ENCODE data around the gene UGT1A7.
"Not testable (repeated sequence)": the region's sequence is repeated elsewhere in the genome, so short reads cannot be mapped to it uniquely, and the experiment has no call there.

UGT1A7 gene

DNA sequence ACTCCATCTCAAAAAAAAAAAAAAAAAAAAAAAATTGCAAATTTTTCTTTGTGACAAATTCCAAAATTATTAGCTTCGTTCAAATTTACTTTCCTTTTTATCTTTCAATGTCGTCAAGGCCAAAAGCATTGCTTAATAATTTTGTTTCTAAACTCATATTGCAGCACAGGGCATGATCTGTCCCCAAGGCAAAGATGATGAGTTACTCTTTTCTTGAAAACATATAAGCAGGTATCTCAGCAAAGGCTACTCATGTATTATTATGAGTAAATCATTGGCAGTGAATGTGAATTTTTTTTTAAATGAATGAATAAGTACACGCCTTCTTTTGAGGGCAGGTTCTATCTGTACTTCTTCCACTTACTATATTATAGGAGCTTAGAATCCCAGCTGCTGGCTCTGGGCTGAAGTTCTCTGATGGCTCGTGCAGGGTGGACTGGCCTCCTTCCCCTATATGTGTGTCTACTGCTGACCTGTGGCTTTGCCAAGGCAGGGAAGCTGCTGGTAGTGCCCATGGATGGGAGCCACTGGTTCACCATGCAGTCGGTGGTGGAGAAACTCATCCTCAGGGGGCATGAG is at the start of gene UGT1A7:
UGT1A7 (plus strand) TSS at position 381 of the 579 bp plus-strand sequence; CDS start at position 418, 37 bp downstream.
- no peak for DNase-seq (ENCODE audit: low read depth)

DNA sequence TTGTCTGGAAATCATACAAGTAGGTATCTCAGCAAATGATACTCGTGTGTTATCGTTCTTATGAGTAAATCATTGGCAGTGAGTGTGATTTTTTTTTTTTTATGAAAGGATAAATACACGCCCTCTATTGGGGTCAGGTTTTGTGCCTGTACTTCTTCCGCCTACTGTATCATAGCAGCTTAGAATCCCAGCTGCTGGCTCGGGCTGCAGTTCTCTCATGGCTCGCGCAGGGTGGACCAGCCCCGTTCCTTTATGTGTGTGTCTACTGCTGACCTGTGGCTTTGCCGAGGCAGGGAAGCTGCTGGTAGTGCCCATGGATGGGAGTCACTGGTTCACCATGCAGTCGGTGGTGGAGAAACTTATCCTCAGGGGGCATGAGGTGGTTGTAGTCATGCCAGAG is 45.4 kb upstream of the UGT1A7 start, which contains the start of gene UGT1A10:
UGT1A10 (plus strand) TSS at position 143 of the 400 bp plus-strand sequence; CDS start at position 218, 75 bp downstream.
- DNase-seq (ENCODE audit: low read depth): not testable (repeated sequence)

DNA sequence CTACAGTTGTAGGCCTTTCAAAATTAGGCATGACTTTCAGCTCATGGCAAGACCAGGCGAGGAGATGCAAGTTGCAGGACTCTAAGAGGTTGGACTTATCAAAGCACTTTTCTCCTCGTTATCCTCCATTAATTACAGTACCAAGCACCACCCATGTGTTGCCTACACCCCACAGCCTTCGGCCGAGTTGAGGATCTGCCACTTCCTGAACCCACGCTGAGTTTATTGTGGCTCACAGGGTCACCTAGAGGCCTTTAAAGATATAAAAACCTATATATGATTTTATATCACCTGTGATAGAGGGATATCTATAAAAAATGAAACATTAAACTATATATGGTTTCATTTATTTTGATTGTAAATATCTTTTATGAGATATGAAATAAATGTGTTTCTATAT is 42.9 kb upstream of the UGT1A7 start:
- DNase-seq (ENCODE audit: low read depth): no peak

DNA sequence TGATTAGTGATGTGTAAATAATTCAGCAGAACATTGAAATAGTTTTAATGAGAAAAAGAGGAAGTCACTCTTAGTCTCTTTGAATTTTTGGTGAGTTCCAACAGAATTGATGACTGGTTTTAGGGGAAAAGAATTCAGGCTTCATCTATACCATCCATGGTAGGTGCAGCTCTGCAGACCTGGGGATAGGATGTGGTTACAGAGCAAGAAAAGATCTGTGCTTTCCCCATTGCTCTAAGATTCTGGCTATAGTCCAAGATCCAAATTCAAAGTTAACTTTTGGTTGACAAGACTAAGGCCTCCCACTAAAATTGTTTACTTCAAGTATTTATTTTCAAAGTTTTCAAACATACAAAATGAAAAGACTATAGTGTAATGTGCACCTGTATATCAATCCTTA is 41.8 kb upstream of the UGT1A7 start:
- DNase-seq (ENCODE audit: low read depth): no peak

DNA sequence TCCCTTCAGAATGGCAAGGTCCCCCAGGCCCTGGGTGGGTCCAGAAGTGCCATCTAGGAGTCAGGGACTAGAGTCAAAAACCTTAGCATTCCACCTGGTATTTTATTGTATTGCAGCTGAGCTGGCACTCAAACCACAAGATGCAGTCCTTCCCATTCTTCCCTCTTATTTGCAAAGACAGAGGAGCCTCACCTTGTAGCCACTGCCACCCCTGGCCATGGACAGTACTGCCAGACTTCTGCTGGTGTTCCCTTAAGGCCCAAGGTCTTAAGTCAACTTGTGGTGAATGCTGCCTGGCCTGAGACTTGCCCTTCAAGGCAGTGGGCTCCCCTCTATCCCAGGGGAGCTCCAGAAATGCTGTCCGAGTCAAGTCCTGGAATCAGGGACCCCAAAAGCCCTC is 38.6 kb upstream of the UGT1A7 start:
- no peak for DNase-seq (ENCODE audit: low read depth)

DNA sequence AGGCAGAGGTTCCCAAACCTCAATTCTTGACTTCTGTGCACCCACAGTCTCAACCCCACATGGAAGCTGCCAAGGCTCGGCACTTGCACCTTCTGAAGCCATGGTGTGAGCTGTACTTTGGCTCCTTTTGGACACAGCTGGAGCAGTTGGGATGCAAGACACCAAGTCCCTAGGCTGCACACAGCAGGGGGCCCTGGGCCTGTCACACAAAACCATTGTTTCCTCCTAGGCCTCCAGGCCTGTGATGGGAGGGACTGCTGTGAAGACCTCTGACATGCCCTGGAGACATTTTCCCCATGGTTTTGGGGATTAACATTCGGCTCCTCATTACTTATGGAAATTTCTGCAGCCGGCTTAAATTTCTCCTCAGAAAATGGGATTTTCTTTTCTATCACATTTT is 35.7 kb upstream of the UGT1A7 start:
- not testable (repeated sequence) for DNase-seq (ENCODE audit: low read depth)

DNA sequence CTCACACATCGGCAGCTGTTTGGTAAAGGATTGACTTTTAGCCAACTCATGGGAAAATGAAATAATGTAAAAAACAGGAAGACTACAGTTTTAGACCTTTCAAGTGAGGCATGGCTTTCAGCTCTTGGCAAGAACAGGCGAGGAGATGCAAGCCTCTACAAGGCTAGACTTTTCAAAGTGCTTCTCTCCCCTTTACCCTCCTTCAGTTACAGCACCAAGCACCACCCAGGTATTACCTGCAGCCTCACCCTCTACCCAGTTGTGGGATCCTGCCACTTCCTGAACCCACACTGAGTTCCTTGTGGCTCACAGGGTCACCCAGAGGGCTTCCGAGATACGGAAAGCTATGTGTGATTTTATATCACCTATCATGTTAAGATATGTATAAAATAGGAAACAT is 30.7 kb upstream of the UGT1A7 start:
- no peak for DNase-seq (ENCODE audit: low read depth)

DNA sequence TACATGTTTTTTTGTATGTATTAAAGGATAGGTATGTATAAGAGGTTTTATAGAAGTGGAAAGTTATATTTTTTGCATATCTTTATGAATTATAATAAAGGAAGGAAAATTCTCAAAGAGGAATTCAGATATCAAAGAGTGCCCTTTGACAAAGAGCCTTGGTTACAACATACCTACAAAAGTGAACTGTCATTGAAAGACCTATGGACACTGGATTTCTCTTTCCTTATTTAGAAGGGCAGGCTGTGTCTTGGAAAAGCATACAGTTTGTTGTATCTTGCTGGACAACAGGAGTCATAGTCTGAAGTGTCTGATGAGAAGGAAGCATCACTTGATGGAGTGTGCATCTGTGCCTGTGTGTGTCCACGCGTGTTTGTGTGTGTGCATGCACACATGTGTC is 30.3 kb upstream of the UGT1A7 start:
- DNase-seq (ENCODE audit: low read depth): no peak

DNA sequence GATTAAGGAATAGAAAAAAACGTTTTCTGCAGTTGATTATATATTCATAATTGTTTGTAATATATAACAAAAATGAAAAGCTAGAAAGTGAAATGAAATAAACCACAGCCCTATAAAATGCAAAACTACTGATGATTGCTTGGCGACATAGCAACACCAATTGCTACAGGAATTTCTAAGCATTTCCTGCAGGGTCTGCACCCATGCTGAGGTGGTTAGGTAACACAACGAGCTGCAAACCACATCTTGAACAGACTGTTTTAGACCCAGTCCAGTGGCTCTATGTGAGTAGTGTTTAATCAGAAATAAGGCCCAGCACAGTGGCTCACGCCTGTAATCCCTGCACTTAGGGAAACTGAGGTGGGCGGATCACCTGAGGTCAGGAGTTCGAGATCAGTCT is 27.2 kb upstream of the UGT1A7 start:
- DNase-seq (ENCODE audit: low read depth): no peak

DNA sequence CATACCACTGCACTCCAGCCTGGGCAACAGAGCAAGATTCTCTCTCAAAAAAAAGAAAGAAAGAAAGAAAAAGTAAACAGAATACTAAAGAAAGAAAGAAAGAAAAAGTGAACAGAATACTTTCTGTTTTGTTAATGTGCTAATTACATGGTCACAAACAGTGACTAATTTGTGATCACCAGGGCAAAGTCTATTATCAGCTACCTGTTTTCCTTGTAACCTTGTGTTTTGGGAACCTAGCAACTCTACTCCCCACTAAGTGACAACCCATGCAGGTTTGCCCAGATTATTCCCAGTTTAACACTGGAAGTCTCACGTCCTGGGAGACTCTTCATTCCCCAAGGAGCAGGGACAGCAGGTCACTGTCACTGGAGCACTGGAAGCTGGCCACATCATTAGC is 26.7 kb upstream of the UGT1A7 start:
- no peak for DNase-seq (ENCODE audit: low read depth)

DNA sequence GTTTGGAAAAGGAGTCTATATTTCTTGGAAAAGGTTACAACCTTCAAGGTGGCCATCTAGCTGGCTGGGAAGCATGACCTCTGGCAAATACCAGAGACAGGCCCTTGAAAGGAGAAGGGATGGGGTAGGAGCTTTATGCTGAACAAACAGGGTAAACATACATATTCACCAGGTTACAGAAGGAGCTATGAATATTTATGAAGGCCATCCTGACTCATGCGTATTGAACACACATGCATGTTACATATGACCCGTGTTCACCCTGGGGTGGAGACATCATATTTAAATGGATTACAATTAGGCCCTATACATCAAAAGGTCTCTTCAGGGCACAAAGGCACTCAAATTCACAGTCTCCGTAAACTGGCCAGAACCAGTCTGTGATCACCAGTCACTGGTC is 25.8 kb upstream of the UGT1A7 start:
- not testable (repeated sequence) for DNase-seq (ENCODE audit: low read depth)

DNA sequence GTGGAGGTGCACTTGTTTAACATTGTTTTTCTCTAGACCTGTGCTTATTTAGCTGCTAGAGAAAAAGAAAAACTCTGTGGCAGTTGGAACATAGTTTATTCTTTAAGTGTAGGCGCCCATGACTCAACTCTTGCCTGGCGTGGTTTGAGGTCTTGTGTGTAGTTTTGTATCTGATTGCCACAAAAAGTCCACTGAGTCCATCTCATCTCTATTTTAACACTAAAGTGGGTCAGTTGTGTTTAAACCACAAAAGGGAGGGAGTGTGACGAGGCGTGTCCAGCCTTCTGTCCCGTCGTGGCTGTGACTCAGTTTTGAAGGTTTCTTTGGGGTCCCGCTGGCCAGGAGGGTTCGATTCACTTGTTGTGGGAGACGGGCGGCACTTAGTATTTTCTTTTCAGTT is 25.3 kb upstream of the UGT1A7 start:
- no peak for DNase-seq (ENCODE audit: low read depth)

DNA sequence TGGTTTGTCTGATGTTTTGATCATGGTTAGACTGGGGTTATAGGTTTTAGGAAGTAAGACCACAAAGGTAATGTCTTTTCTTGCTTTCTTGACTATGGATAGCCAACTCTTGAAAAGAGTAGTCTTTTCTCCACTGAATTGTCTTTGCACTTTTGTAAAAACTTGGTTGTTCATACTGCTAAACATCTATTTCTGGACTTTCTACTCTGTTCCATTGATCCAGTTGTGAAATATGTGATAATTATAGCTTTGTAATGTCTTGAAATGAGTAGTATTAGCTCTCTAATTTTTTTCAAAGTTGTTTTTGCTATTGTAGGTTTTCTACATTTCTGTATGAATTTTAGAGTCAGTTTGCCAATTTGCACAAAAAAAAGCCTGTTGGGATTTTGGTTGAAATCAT is 23.1 kb upstream of the UGT1A7 start:
- DNase-seq (ENCODE audit: low read depth): no peak

DNA sequence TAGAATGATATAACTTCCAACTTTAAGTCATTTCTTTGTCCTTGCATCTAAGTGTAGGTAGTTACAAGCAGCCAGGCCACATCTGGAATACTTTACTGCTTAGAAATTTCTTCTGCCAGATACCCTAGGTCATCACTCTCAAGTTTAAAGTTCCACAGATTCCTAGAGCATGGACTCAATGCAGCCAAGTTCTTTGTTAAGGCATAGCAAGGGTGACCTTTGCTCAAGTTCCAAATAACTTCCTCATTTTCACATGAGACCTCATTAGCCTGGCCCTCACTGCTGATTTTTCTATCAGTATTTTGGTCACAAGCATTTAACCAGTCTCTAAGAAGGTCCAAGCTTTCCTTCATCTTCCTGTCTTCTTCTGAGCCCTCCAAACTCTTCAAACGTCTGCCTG is 17.8 kb upstream of the UGT1A7 start:
- DNase-seq (ENCODE audit: low read depth): no peak

DNA sequence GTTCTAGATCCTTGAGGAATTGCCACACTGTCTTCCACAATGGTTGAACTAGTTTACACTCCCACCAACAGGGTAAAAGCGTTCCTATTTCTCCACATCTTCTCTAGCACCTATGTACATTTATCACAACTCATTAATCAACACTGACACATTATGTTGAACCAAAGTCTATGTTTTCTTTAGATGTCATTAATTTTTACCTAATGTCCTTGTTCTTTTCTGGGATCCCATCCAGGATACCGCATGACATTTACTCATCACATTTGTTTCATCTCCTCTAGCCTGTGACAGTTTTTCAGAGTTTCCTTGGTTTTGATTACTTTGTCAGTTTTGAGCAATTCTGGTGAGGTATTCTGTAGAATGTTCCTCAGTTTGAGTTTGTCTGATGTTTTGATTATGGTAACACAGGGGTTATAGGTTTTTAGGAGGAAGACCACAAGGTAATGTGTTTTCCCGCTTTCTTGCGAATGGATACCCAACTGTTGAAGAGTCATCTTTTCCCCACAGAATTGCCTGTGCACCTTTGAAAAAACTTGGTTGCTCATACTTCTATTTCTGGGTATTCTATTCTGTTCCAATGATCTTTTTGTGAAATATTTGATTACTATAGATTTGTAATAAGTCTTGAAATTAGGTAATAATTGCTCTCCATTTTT is 13.0 kb upstream of the UGT1A7 start:
- no peak for DNase-seq (ENCODE audit: low read depth)

DNA sequence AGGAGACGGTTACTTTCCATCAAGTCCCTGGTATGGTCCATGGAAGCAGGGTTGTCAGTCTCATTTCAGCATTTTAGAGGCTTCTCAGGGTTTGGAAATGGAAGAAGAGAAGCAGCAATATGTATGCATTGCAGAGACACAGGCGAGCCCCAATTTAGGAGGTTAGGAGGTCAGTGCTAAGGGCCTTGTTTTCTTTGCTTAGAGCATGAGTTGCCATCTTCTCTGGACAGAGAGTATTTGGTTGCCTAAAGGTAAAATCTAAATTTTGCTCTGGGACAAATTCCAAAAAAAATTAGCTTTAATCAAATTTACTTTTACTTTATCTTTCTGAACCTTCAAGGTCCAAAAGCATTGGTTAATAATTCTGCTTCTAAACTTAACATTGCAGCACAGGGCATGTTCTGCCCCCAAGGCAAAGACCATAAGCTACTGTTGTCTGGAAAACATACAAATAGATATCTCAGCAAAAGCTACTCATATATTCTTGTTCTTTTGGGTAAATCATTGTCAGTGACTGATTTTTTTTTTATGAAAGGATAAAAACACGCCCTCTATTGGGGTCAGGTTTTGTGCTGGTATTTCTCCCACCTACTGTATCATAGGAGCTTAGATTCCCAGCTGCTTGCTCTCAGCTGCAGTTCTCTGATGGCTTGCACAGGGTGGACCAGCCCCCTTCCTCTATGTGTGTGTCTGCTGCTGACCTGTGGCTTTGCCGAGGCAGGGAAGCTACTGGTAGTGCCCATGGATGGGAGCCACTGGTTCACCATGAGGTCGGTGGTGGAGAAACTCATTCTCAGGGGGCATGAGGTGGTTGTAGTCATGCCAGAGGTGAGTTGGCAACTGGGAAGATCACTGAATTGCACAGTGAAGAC is 10.2 kb upstream of the UGT1A7 start, which contains the start of gene UGT1A9:
UGT1A9 (plus strand) TSS at position 609 of the 872 bp plus-strand sequence; CDS start at position 646, 37 bp downstream.
- DNase-seq (ENCODE audit: low read depth): no peak

DNA sequence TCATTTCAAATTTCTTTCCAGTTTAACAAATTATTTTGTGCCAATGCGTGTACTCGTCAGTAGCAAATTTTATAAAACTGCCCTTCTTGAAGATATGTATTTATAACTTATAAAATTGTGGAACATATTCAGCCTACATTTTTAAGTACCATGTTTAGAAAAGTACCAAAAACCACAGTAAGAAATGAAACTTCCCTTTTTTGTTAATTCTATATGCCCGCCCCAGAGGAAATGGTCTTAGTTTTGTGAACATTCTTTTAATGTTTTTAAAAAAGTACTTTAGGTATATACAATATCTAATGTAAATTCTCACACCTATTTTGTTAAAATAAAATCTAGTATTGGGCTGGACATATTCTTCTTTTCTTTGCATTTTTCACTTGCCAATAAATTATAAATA is 8.8 kb upstream of the UGT1A7 start:
- no peak for DNase-seq (ENCODE audit: low read depth)

DNA sequence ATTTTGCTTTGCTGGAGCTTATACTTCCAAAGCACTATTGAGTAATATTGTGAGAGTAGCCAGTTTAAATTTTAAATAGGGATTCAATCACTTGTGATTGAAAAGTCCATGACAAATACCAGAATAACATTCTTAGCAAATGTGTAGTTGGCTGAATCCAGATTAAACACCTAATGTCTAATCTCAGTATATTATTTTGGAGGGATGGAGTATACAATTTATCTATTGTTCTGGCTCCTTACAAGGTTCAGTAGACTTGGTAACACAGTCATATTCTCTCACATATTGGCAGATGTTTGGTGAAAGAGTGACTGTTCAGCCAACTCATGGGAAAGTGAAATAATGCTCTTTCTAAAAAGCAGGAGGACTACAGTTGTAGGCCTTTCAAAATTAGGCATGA is 7.8 kb upstream of the UGT1A7 start:
- DNase-seq (ENCODE audit: low read depth): no peak

DNA sequence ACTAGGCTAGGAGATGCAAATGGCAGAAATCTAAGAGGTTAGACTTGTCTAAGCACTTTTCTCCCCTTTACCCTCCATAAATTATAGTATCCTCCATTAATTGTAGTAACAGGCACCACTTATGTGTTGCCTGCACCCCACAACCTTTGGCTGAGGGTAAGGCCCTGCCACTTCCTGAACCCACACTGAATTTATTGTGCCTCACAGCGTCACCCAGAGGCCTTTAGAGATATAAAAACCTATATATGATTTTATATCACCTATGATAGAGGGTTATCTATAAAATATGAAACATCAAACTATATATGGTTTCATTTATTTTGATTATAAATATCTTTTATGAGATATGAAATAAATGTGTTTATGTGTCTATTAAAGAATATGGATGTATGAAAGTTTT is 7.4 kb upstream of the UGT1A7 start:
- no peak for DNase-seq (ENCODE audit: low read depth)

DNA sequence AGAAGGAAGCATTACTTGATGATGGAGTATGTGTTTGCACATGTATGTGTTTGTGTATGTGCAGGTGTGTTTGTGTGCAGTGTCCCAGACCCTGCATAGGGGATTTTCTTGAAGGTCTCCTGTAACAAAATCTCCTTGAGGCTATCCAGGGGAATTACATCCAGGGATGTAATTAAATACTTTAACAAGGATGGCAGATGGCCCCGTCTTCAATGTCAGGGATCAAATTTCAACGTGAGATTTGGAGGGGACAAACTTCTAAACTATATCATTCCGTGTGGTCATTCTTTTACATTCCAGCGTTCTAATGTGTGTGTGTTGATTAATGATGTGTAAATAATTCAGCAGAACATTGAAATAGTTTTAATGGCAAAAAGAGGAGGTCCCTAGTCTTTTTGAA is 6.7 kb upstream of the UGT1A7 start:
- DNase-seq (ENCODE audit: low read depth): no peak

DNA sequence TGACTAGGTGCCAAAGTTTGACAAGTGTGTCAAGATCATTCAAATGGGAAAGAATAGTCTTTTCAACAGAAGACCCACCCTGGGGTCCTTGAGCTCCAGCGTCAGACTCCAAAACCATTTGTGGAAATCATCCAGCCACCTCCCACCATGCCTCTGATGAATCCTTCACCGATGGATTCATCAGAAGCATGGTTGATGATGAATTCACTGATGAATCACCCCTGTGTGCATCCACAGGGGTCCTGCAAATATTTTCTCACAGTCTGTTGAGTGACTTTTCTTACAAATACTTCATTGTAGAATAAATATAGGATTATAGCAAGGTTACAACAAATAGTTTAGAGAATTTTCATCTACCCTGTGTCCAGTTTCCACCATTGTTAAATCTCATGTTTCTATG is 5.7 kb upstream of the UGT1A7 start:
- DNase-seq (ENCODE audit: low read depth): no peak

DNA sequence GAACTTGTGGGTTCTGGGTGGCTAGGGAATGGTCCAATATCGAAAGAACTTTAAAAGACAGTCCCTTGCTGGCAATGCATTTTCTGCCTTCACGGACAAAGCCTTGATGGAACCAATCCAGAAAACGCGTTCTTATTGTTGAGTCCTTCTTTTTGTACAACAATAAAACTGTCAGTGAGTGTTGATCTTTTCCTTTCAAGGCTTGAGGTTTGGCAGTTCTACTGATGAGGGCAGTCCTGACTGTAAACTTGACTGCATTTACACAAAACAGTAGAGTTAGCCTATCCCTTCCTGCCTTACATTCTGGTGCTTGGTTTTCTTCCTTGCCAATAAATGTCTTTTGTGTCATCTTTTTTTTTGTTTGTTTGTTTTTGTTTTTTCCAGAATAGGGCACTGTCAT is 2.5 kb upstream of the UGT1A7 start:
- DNase-seq (ENCODE audit: low read depth): no peak
